GM19328 (cell line): ENCODE measurements around the gene PAEP.
"Not testable (repeated sequence)": the region's sequence is repeated elsewhere in the genome, so short reads cannot be mapped to it uniquely, and the experiment has no call there.

Source experiments
- ATAC-seq: cut with Tn5 transposase; IDR thresholded peaks from one replicate; pipeline ENCODE4 v1.9.1; 2021; ENCODE audit warnings: mild to moderate bottlenecking, moderate library complexity; ENCODE audit not compliant: unreplicated experiment

The PAEP gene

GRCh38 chr9:135561391-135562234 lies at the start of gene PAEP:
PAEP (plus strand) TSS chr9:135561756.
- ATAC-seq, result no peak

- no peak for ATAC-seq
Measured at GRCh38 chr9:135512241-135512603, 49.3 kb upstream of the PAEP start.

- no peak for ATAC-seq
Measured at GRCh38 chr9:135512904-135513303, 48.7 kb upstream of the PAEP start.

- ATAC-seq, result no peak
Measured at GRCh38 chr9:135513351-135513846, 48.2 kb upstream of the PAEP start.

DNA sequence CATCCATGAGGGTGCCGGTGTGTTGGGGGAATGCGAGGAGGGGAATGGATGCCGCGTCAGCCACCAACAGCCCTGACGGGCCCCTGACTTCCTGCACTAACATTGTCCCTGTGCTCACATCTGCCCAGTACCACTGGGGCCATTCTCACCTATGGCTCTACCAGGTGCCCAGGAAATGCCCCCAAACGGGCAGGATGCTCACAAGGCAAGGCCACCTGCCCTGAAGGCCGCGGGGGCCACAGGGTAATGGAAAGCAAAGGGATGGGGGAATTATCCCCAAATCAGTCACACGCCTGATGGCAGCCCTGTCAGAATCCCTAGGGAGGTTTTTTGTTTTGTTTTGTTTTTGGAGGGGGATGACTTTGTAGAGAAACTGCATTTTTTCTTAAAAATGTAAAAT lies 47.6 kb upstream of the PAEP start:
- not testable (repeated sequence) for ATAC-seq

GRCh38 chr9:135514342-135515082 lies 47.0 kb upstream of the PAEP start:
- ATAC-seq, result no peak

DNA sequence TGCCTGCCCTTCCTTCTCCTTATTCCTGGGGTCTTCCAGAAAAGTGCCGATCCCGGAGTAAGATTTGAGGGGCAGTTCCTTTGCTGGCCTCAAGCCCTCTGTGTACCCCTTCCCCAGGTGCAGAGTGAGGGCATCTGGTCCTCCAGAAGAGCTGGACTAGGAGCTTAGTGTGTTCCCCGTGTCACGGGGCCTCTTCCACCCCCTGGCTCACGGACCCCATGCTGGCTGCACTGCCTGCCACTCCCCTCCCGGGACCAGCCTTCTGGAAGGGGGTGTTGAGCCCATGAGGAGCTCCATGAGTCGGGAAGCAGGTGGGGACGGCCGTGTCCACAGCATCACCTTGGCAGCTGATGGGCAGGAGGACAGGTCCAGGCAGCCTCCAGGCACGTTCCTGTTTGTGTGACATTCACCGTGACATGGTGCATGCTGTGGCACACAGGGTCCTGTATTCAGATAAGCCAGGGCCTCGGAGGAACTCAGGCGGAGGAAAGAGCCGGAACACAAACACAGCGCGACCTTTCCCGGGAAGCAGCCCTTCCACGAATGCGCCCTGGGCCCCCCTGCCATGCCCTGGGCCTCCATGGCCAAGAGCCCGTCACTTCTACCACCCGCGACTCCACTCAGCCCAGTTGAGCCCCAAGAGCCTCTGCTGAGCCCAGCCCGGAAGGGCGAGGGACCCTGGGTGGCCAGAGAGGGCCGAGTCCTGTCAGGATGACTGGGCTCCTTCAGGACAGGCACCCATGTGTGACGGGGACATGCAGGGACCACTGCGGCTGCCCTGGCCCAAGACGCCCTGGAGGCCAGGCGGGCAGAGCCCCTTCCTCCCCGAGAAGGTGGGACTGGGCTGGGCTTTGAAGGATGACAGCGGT lies 46.2 kb upstream of the PAEP start:
- no peak for ATAC-seq

DNA sequence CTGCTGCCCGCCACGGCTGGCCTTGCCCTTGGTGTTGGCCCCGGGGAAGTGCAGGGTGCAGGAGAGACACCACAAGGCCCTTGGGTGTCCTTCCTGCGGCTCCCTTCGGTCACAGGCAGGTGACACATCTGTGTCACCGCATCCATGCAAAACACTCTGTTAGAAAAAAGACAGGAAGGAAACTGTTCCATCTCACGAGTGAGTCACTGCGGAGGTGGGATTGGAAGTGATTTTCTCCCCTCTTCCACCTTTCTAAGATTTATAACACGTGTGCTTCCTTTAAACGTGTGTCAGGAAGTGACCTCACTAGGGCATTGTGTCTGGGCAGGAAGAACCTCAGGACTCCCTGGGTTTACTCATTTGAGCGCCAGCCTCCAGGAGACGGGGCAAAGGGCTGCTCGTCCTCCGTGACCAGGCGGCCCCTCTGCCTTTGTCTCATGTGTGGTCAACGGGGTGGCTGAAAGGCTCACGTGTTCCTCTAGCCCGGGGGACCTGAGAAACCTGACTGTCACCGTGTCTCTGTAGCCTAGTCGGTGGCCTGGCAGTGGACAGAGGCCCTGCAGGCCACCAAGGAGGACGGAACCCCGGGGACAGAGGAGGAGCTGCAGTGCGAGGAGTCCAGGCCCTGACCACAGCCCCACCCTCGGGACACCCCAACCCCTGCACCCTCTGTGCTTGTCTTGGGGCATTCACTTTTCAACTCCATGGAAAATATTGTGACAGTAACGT lies 45.3 kb upstream of the PAEP start:
- ATAC-seq, result no peak

- ATAC-seq, result no peak
Measured at GRCh38 chr9:135517407-135517822, 44.1 kb upstream of the PAEP start.

DNA sequence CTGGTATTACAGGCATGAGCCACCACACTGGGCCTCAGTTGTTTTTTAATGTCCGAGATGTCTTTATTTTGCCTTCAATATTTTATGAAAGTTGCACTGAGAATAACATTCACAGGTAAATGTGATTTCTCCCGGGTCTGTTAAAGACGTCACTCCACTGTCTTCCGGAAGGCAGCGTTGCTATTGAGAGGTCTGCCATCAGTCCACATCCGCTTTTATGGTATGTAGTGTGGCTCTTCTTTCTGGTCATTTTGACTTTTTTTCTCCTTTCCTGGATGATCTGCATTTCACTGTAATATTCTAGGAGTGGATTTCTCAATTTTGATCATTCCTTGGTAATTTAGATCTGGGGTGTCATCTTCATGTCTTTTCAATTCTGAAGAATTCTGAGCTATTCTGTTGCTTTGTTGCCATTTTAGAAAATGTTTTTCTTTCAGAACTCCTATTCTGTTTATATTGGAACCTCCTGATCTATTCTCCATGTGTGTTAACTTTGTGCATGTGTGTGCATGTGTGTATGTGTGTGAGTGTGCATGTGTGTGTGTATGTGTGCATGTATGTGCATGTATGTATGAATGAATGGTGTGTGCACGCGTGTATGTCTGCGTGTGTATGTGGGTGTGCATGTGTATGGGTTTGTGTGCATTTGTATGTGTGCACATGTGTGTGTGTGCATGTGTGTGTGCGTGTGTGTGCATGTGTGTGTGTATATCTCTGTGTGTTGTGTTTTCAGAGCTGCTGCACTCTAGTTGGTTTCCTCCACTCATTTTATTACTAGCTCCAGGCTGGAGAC lies 42.2 kb upstream of the PAEP start:
- ATAC-seq, result no peak

GRCh38 chr9:135520916-135521607 lies 40.5 kb upstream of the PAEP start, which contains the start of gene LCN1:
LCN1 (plus strand) TSS chr9:135521440; CDS start chr9:135521498, 58 bp downstream.
- ATAC-seq, result no peak

- ATAC-seq, result no peak
Measured at GRCh38 chr9:135521608-135522095, 39.9 kb upstream of the PAEP start.

- ATAC-seq, result no peak
Measured at GRCh38 chr9:135522137-135522877, 39.2 kb upstream of the PAEP start.

DNA sequence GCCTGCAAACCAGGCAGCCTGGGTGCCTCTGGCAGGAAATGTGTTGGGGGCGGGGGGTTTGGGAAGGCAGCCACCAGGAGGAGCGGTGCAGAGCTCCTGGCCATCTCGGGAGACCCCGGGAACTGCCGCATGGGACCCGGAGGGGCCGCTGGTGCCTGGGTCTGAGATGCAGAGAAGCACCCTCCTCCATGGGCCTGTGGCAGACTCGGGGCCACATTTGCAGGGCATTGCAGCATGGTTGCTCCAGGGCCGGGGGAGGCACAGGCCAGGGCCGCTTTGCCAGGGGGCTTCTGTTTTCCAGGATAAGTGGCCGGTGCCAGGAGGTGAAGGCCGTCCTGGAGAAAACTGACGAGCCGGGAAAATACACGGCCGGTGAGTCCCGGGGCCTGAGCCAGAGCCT lies 38.6 kb upstream of the PAEP start:
- no peak for ATAC-seq

GRCh38 chr9:135523521-135524129 lies 37.9 kb upstream of the PAEP start:
- ATAC-seq, result no peak

GRCh38 chr9:135524130-135524861 lies 37.3 kb upstream of the PAEP start:
- ATAC-seq, result no peak
